ENCODE results near the gene SLX4IP.
A peak's percentile ranks its signal among the peaks of the same experiment; 100 is the strongest.

Gene SLX4IP

GRCh38 chr20:10639737-10640556 lies 204.8 kb downstream of the SLX4IP start:
- Histone ChIP-seq H3K36me3 (ENCODE audit: control insufficient read depth in 2 of 2, insufficient read depth in 1 of 2, low read length in 2 of 2) (peaks cover 21 to 80% of the 10 kb centered on the region in 2 experiments), H3K4me1 (ENCODE audit: control insufficient read depth, insufficient read depth, low read length) (no peaks in the 10 kb centered on the region; the same call in 1 of the 2 replicates), H3K27ac (ENCODE audit: extremely low read depth, low read depth, low read length) (no peak overlapping the region), H3K4me3 (ENCODE audit: low read depth, low read length) (no peak overlapping the region), H3K9me3 (ENCODE audit: control insufficient read depth, insufficient read depth, low read depth, low read length) (no peaks in the 10 kb centered on the region)
- POLR2A ChIA-PET, result no interaction called here
- CTCF ChIA-PET, result interaction anchor here (0.6 to 1.1 kb wide), 5 partner anchors 19 to 662 kb away, joined by 3 to 4 read pairs (median 3); no protein-coding TSS in a partner anchor
- 0 out of 2 replicates have a peak, but pooled peaks have one; percentile 17 for TF ChIP-seq PRDM10 (tag by site-specific recombination; IDR thresholded peaks at IDR 0.05)
- TF ChIP-seq ZBTB20 (tag by site-specific recombination; IDR thresholded peaks at IDR 0.05), result no peak

- ChIA-PET POLR2A (no interaction called here), CTCF (interaction anchor here (0.9 to 1.1 kb wide), 2 partner anchors 88 to 663 kb away, joined by 3 to 4 read pairs; no protein-coding TSS in a partner anchor)
- Histone ChIP-seq H3K4me1 (ENCODE audit: control insufficient read depth, insufficient read depth, low read length) (no peaks in the 10 kb centered on the region; the same call in 1 of the 2 replicates), H3K27ac (ENCODE audit: extremely low read depth, low read depth, low read length) (no peak overlapping the region), H3K4me3 (ENCODE audit: low read depth, low read length) (no peak overlapping the region), H3K9me3 (ENCODE audit: control insufficient read depth, insufficient read depth, low read depth, low read length) (no peaks in the 10 kb centered on the region), H3K36me3 (ENCODE audit: control insufficient read depth in 2 of 2, insufficient read depth in 1 of 2, low read length in 2 of 2) (peaks cover 24 to 90% of the 10 kb centered on the region in 2 experiments)
- TF ChIP-seq EGR2 (tag by site-specific recombination; IDR thresholded peaks at IDR 0.05; ENCODE audit: low read depth), result no peak
- TF ChIP-seq ZNF148 (tag by site-specific recombination; IDR thresholded peaks at IDR 0.05; ENCODE audit: borderline replicate concordance), result no peak
- no peak for TF ChIP-seq AEBP2 (tag by site-specific recombination; IDR thresholded peaks at IDR 0.05; ENCODE audit: borderline replicate concordance)
- TF ChIP-seq ZNF529 (tag by site-specific recombination; IDR thresholded peaks at IDR 0.05; ENCODE audit: insufficient replicate concordance), result no peak
- TF ChIP-seq ZNF324 (tag by site-specific recombination; IDR thresholded peaks at IDR 0.05), result no peak
- no peak for TF ChIP-seq ZNF138 (tag by site-specific recombination; IDR thresholded peaks at IDR 0.05; ENCODE audit: borderline replicate concordance)
- no peak for TF ChIP-seq KLF10 (tag by site-specific recombination; IDR thresholded peaks at IDR 0.05)
- no peak for TF ChIP-seq ZNF211 (tag by site-specific recombination; IDR thresholded peaks at IDR 0.05; ENCODE audit: low read depth)
- no peak for TF ChIP-seq REST (tag by site-specific recombination; IDR thresholded peaks at IDR 0.05)
- TF ChIP-seq ZBTB10 (tag by site-specific recombination; IDR thresholded peaks at IDR 0.05), result no peak
- no peak for TF ChIP-seq ZNF48 (tag by site-specific recombination; IDR thresholded peaks at IDR 0.05)
- no peak for TF ChIP-seq ZNF791 (tag by site-specific recombination; IDR thresholded peaks at IDR 0.05)
- TF ChIP-seq KLF16 (tag by site-specific recombination; IDR thresholded peaks at IDR 0.05), result no peak
- no peak for TF ChIP-seq PRDM1 (tag by site-specific recombination; IDR thresholded peaks at IDR 0.05)
Observed at GRCh38 chr20:10640897-10641296, 205.8 kb downstream of the SLX4IP start.

Measured in HEK293 (cell line).